ENCODE data around the gene RFESD. TPM values are rescaled to one million over a fixed set of nuclear protein-coding genes. Genes with fewer than 3 reads are reported as not detected.

The RFESD gene
- total RNA-seq, 4 donors from 2014 or later: 0.11 to 3.6 (median 1.0) TPM

- no peaks in the 10 kb centered on the region for H3K9me3 ChIP-seq
- H3K27me3 ChIP-seq: no peaks in the 10 kb centered on the region
- H3K27ac ChIP-seq: no peak overlapping the region
- H3K4me3 ChIP-seq: no peak overlapping the region
- H3K36me3 ChIP-seq: no peaks in the 10 kb centered on the region
- TF ChIP-seq POLR2A (IDR thresholded peaks at IDR 0.05): no peak
- no peak for TF ChIP-seq CTCF (IDR thresholded peaks at IDR 0.05)
- peaks cover 0 to 23% (median 5%) of the 10 kb centered on the region in 3 donors for H3K4me1 ChIP-seq
- intact Hi-C loops (cut with DNase I): loop anchor here (10.0 kb wide), 2 partner anchors 67 to 117 kb away; partner anchors contain the start of gene RHOBTB3
- DNase-seq: no peak
Measured at GRCh38 chr5:95668216-95668615, 21.6 kb downstream of the RFESD start.

GRCh38 chr5:95668728-95669127 lies 22.2 kb downstream of the RFESD start:
- Histone ChIP-seq H3K4me3 (no peak overlapping the region), H3K27ac (peak overlapping the region in 2 of 4 donors; percentile 40 to 55), H3K4me1 (peaks cover 0 to 23% (median 5%) of the 10 kb centered on the region in 3 donors), H3K9me3 (no peaks in the 10 kb centered on the region), H3K36me3 (no peaks in the 10 kb centered on the region), H3K27me3 (no peaks in the 10 kb centered on the region)
- DNase-seq: no peak
- intact Hi-C loops (cut with DNase I): loop anchor here (10.0 kb wide), 2 partner anchors 66 to 116 kb away; partner anchors contain the start of gene RHOBTB3
- TF ChIP-seq CTCF (IDR thresholded peaks at IDR 0.05) (no peak), POLR2A (IDR thresholded peaks at IDR 0.05) (no peak)
- 67 to 94% methylated on average over 1 of the region's 1 CpG for WGBS, 2 donors

- H3K36me3 ChIP-seq: no peaks in the 10 kb centered on the region
- TF ChIP-seq POLR2A (IDR thresholded peaks at IDR 0.05) (no peak), CTCF (IDR thresholded peaks at IDR 0.05) (no peak)
- H3K9me3 ChIP-seq: no peaks in the 10 kb centered on the region
- H3K27ac ChIP-seq: peak overlapping the region in 3 of 4 donors; percentile 55 to 64 (median 56)
- no peaks in the 10 kb centered on the region for H3K27me3 ChIP-seq
- H3K4me3 ChIP-seq: no peak overlapping the region
- WGBS, 2 donors: 73 to 79% methylated on average over 3 of the region's 4 CpGs
- H3K4me1 ChIP-seq: peaks cover 0 to 15% (median 3%) of the 10 kb centered on the region in 3 donors
- no peak for DNase-seq
- intact Hi-C loops (cut with DNase I): loop anchor here (10.0 kb wide), 2 partner anchors 65 to 115 kb away; partner anchors contain the start of gene RHOBTB3
Measured at GRCh38 chr5:95669540-95669939, 23.0 kb downstream of the RFESD start.

- Histone ChIP-seq H3K4me3 (no peak overlapping the region), H3K27me3 (no peaks in the 10 kb centered on the region), H3K4me1 (peaks cover 0 to 12% (median 3%) of the 10 kb centered on the region in 3 donors), H3K36me3 (no peaks in the 10 kb centered on the region), H3K9me3 (no peaks in the 10 kb centered on the region), H3K27ac (peak overlapping the region in 3 of 4 donors; percentile 55 to 64 (median 56))
- no peak for DNase-seq
- 79 to 94% methylated on average over 4 to 5 of the region's 5 CpGs for WGBS, 2 donors
- intact Hi-C loops (cut with DNase I): loop anchor here (10.0 kb wide), 2 partner anchors 65 to 115 kb away; partner anchors contain the start of gene RHOBTB3
- TF ChIP-seq POLR2A (IDR thresholded peaks at IDR 0.05): no peak
- no peak for TF ChIP-seq CTCF (IDR thresholded peaks at IDR 0.05)
Measured at GRCh38 chr5:95669985-95670384, 23.4 kb downstream of the RFESD start.

GRCh38 chr5:95670568-95670967 lies 24.0 kb downstream of the RFESD start:
- 95 to 97% methylated on average over 3 of the region's 3 CpGs for WGBS, 2 donors
- intact Hi-C loops (cut with DNase I): no loop called here
- peak overlapping the region in 2 of 4 donors; percentile 56 to 64 for H3K27ac ChIP-seq

More at GRCh38 chr5:95670568-95670967, 24.0 kb downstream of the RFESD start:
- no peaks in the 10 kb centered on the region for H3K27me3 ChIP-seq
- H3K4me1 ChIP-seq: peaks cover 0 to 12% (median 3%) of the 10 kb centered on the region in 3 donors
- no peak for DNase-seq
- H3K9me3 ChIP-seq: no peaks in the 10 kb centered on the region
- TF ChIP-seq POLR2A (IDR thresholded peaks at IDR 0.05) (no peak), CTCF (IDR thresholded peaks at IDR 0.05) (no peak)
- no peaks in the 10 kb centered on the region for H3K36me3 ChIP-seq
- H3K4me3 ChIP-seq: no peak overlapping the region
